ENCODE results near the gene SLC34A3.
"Not testable (repeated sequence)": the region's sequence is repeated elsewhere in the genome, so short reads cannot be mapped to it uniquely, and the experiment has no call there.

The SLC34A3 gene

GRCh38 chr9:137252555-137253506, 22.1 kb downstream of the SLC34A3 start:
- peaks cover 10% of the 10 kb centered on the region for H3K36me3 Mint-ChIP-seq
- H3K9me3 Mint-ChIP-seq: no peaks in the 10 kb centered on the region
- CTCF ChIA-PET: interaction anchor here (2.1 kb wide), 1 partner anchor 16 kb away, joined by 11 read pairs; no protein-coding TSS in a partner anchor
- no peak overlapping the region for H3K4me3 Mint-ChIP-seq
- peaks cover 19% of the 10 kb centered on the region for H3K4me1 Mint-ChIP-seq
- H3K27ac Mint-ChIP-seq: no peak overlapping the region
- H3K27me3 Mint-ChIP-seq: peaks cover 16% of the 10 kb centered on the region
- no peak for DNase-seq

- CTCF ChIA-PET: interaction anchor here (1.0 to 2.1 kb wide), 4 partner anchors 11 to 33 kb away, joined by 3 to 11 read pairs (median 4); no protein-coding TSS in a partner anchor
- H3K27ac Mint-ChIP-seq: peak overlapping the region; percentile 69
- DNase-seq: no peak
- peaks cover 19% of the 10 kb centered on the region for H3K4me1 Mint-ChIP-seq
- H3K27me3 Mint-ChIP-seq: peaks cover 16% of the 10 kb centered on the region
- H3K9me3 Mint-ChIP-seq: no peaks in the 10 kb centered on the region
- H3K4me3 Mint-ChIP-seq: peak overlapping the region; percentile 78
- H3K36me3 Mint-ChIP-seq: peaks cover 14% of the 10 kb centered on the region
Observed at GRCh38 chr9:137253717-137254623, 23.3 kb downstream of the SLC34A3 start.

GRCh38 chr9:137254624-137255447, 24.1 kb downstream of the SLC34A3 start, which contains the start of gene NELFB:
TSS of gene NELFB (plus strand) at chr9:137255327.
- Mint-ChIP-seq H3K9me3 (no peaks in the 10 kb centered on the region), H3K4me3 (peak within 1 kb of the TSS; percentile 91), H3K27ac (peak within 1 kb of the TSS; percentile 87), H3K36me3 (peaks cover 18% of the 10 kb centered on the region), H3K27me3 (peaks cover 9% of the 10 kb centered on the region), H3K4me1 (peaks cover 19% of the 10 kb centered on the region)
- CTCF ChIA-PET: interaction anchor here (1.0 to 2.1 kb wide), 4 partner anchors 12 to 32 kb away, joined by 3 to 11 read pairs (median 4); no protein-coding TSS in a partner anchor
- peak; percentile 96 for DNase-seq

- DNase-seq: peak; percentile 67
Observed at GRCh38 chr9:137255448-137256114, 24.9 kb downstream of the SLC34A3 start.

GRCh38 chr9:137256362-137256761, 25.7 kb downstream of the SLC34A3 start:
- Mint-ChIP-seq H3K4me3 (peak overlapping the region; percentile 91), H3K27ac (no peak overlapping the region), H3K9me3 (no peaks in the 10 kb centered on the region), H3K27me3 (peaks cover 5% of the 10 kb centered on the region), H3K36me3 (peaks cover 18% of the 10 kb centered on the region), H3K4me1 (peaks cover 19% of the 10 kb centered on the region)
- no peak for DNase-seq
- CTCF ChIA-PET: interaction anchor here (2.0 kb wide), 1 partner anchor 20 kb away, joined by 7 read pairs; no protein-coding TSS in a partner anchor

More at GRCh38 chr9:137255448-137256114, 24.9 kb downstream of the SLC34A3 start:
- no peaks in the 10 kb centered on the region for H3K9me3 Mint-ChIP-seq
- peaks cover 19% of the 10 kb centered on the region for H3K4me1 Mint-ChIP-seq
- H3K27ac Mint-ChIP-seq: peak overlapping the region; percentile 87
- H3K27me3 Mint-ChIP-seq: peaks cover 5% of the 10 kb centered on the region
- peaks cover 18% of the 10 kb centered on the region for H3K36me3 Mint-ChIP-seq
- CTCF ChIA-PET: interaction anchor here (1.6 to 2.1 kb wide), 3 partner anchors 15 to 19 kb away, joined by 3 to 11 read pairs (median 7); no protein-coding TSS in a partner anchor
- peak overlapping the region; percentile 91 for H3K4me3 Mint-ChIP-seq

GRCh38 chr9:137256856-137257255, 26.2 kb downstream of the SLC34A3 start:
- Mint-ChIP-seq H3K4me1 (peaks cover 19% of the 10 kb centered on the region), H3K4me3 (peak overlapping the region; percentile 91), H3K27me3 (peaks cover 5% of the 10 kb centered on the region), H3K36me3 (peaks cover 22% of the 10 kb centered on the region), H3K9me3 (no peaks in the 10 kb centered on the region), H3K27ac (no peak overlapping the region)
- CTCF ChIA-PET: interaction anchor here (2.0 kb wide), 1 partner anchor 20 kb away, joined by 7 read pairs; no protein-coding TSS in a partner anchor
- no peak for DNase-seq

GRCh38 chr9:137262173-137262908, 31.6 kb downstream of the SLC34A3 start:
- not testable (repeated sequence) for H3K4me3 Mint-ChIP-seq, H3K4me1 Mint-ChIP-seq, DNase-seq, H3K9me3 Mint-ChIP-seq, H3K27me3 Mint-ChIP-seq, H3K27ac Mint-ChIP-seq
- CTCF ChIA-PET: interaction anchor here (1.0 to 1.1 kb wide), 2 partner anchors 12 to 24 kb away, joined by 5 read pairs; no protein-coding TSS in a partner anchor
- H3K36me3 Mint-ChIP-seq: peaks cover 24% of the 10 kb centered on the region

GRCh38 chr9:137262909-137263285, 32.2 kb downstream of the SLC34A3 start:
- H3K27ac Mint-ChIP-seq: no peak overlapping the region
- CTCF ChIA-PET: no interaction called here
- peaks cover 4% of the 10 kb centered on the region for H3K4me1 Mint-ChIP-seq
- H3K27me3 Mint-ChIP-seq: no peaks in the 10 kb centered on the region
- no peaks in the 10 kb centered on the region for H3K9me3 Mint-ChIP-seq
- H3K36me3 Mint-ChIP-seq: peaks cover 28% of the 10 kb centered on the region
- DNase-seq: no peak
- H3K4me3 Mint-ChIP-seq: no peak overlapping the region

GRCh38 chr9:137263506-137263905, 32.8 kb downstream of the SLC34A3 start:
- Mint-ChIP-seq H3K9me3 (no peaks in the 10 kb centered on the region), H3K27ac (no peak overlapping the region), H3K36me3 (peaks cover 32% of the 10 kb centered on the region), H3K4me1 (peaks cover 5% of the 10 kb centered on the region), H3K4me3 (no peak overlapping the region), H3K27me3 (no peaks in the 10 kb centered on the region)
- CTCF ChIA-PET: no interaction called here
- DNase-seq: no peak

- Mint-ChIP-seq H3K9me3 (no peaks in the 10 kb centered on the region), H3K36me3 (peaks cover 32% of the 10 kb centered on the region), H3K4me1 (peaks cover 7% of the 10 kb centered on the region), H3K27ac (no peak overlapping the region), H3K27me3 (no peaks in the 10 kb centered on the region), H3K4me3 (no peak overlapping the region)
- DNase-seq: no peak
- CTCF ChIA-PET: no interaction called here
Observed at GRCh38 chr9:137264067-137264466, 33.4 kb downstream of the SLC34A3 start.

- no peak overlapping the region for H3K27ac Mint-ChIP-seq
- H3K4me1 Mint-ChIP-seq: peaks cover 15% of the 10 kb centered on the region
- no peaks in the 10 kb centered on the region for H3K27me3 Mint-ChIP-seq
- no peak for DNase-seq
- H3K9me3 Mint-ChIP-seq: no peaks in the 10 kb centered on the region
- H3K4me3 Mint-ChIP-seq: no peak overlapping the region
- H3K36me3 Mint-ChIP-seq: peaks cover 37% of the 10 kb centered on the region
- CTCF ChIA-PET: no interaction called here
Observed at GRCh38 chr9:137265496-137266161, 34.9 kb downstream of the SLC34A3 start.

GRCh38 chr9:137266162-137266527, 35.4 kb downstream of the SLC34A3 start:
- Mint-ChIP-seq H3K27me3 (no peaks in the 10 kb centered on the region), H3K9me3 (no peaks in the 10 kb centered on the region), H3K4me3 (no peak overlapping the region), H3K4me1 (peaks cover 18% of the 10 kb centered on the region), H3K36me3 (peaks cover 39% of the 10 kb centered on the region), H3K27ac (no peak overlapping the region)
- CTCF ChIA-PET: no interaction called here
- no peak for DNase-seq

All from activated naive CD4-positive, alpha-beta T cell treated with anti-CD3 and anti-CD28 coated beads, Interleukin-2, amount 10 ng/mL, durations not matched to agents 7 days and 5 days (primary cell).